Muscle layer of colon (tissue), 2 donors: ENCODE data around the gene TSSK3.

ENCODE experiments used
- H3K27ac ChIP-seq: one replicate; pipeline ENCODE4 v1.7.0; 2013; ENCODE audit warnings: low read depth, mild to moderate bottlenecking, low read length, moderate library complexity
- H3K27me3 ChIP-seq, 2 donors: one replicate each; pipeline ENCODE4 v1.7.0; 2013; ENCODE audit warnings: low read length in 2 of 2, mild to moderate bottlenecking in 2 of 2; ENCODE audit not compliant: insufficient read depth in 2 of 2, control insufficient read depth in 1 of 2
- H3K36me3 ChIP-seq: one replicate; pipeline ENCODE4 v1.7.0; 2013; ENCODE audit warnings: mild to moderate bottlenecking, low read length; ENCODE audit not compliant: insufficient read depth
- H3K4me1 ChIP-seq: one replicate; pipeline ENCODE4 v1.7.0; 2013; ENCODE audit warnings: mild to moderate bottlenecking, low read length; ENCODE audit not compliant: insufficient read depth
- H3K4me3 ChIP-seq, 2 donors: one replicate each; pipeline ENCODE4 v1.7.0; 2013; ENCODE audit warnings: low read length in 2 of 2, low read depth in 1 of 2, mild to moderate bottlenecking in 1 of 2, moderate library complexity in 1 of 2
- H3K9ac ChIP-seq: one replicate; pipeline ENCODE4 v1.7.0; 2013; ENCODE audit warnings: low read length
- H3K9me3 ChIP-seq: one replicate; pipeline ENCODE4 v1.7.0; 2013; ENCODE audit warnings: mild to moderate bottlenecking, low read length
- donor health status: abdominal sarcoma.
- donor health status: Adenocarcinoma of cecum.

TSSK3 gene

DNA sequence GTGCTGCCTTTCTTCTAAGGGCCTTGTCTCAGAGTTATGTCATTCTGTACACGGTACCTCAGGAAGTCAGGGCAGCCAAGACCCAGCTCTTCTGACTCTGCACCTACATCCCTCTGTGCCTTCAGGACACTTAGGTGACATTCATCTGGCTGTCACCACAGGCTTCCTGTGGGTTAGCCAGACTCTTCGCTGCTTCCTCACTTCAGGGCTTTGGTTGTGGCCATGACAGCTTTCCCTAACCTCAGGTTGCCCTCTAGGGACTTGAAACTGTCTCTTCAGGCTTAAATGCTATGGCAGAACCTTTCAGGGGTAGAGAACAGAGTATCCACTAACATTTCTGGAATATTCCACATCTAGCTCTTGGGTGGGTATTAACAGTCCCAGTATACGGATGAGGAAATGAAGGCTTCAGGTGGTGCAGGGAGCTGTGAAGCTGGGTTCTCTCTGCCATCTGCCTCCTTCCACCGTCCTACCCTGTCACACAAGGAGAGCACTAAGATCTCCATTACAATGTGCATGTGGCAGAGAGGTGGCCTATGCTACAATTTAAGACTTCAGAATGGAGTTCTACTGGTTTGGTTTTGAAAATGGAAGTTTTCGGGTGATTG is 9.9 kb downstream of the TSSK3 start:
- Histone ChIP-seq H3K36me3 (peaks cover 73% of the 10 kb centered on the region), H3K27ac (no peak overlapping the region), H3K4me3 (no peak overlapping the region), H3K9me3 (no peaks in the 10 kb centered on the region), H3K4me1 (no peaks in the 10 kb centered on the region), H3K9ac (no peak overlapping the region), H3K27me3 (no peaks in the 10 kb centered on the region)

DNA sequence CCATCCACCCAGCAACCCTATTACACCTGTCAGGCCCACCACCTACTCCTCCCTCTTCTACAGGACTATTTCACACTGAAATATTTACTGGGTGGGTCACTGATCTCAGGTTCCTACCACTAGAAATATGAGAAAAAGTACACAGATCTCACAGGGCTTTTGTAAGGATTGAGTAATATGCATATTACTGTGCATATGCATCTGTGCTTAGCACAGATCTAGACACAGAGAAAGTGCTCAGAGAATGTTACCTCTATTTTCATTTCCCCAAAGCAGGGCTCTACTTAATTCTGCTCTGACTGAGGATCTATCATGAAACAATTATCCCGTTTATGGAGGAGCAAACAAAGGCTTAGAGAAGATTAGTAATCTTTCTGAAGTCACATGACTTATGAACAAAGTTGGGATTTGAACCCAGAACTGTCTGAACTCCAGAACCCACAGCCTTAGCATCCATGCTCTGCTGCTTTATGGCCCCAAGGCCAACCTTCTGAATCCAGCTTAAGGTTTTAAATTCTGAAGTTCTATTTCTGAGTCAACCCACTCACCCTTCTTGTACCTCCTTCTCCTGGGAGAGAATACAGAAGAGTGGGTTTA is 11.8 kb downstream of the TSSK3 start:
- Histone ChIP-seq H3K27ac (no peak overlapping the region), H3K4me3 (no peak overlapping the region), H3K9me3 (no peaks in the 10 kb centered on the region), H3K27me3 (no peaks in the 10 kb centered on the region), H3K4me1 (no peaks in the 10 kb centered on the region), H3K9ac (no peak overlapping the region), H3K36me3 (peaks cover 77% of the 10 kb centered on the region)

DNA sequence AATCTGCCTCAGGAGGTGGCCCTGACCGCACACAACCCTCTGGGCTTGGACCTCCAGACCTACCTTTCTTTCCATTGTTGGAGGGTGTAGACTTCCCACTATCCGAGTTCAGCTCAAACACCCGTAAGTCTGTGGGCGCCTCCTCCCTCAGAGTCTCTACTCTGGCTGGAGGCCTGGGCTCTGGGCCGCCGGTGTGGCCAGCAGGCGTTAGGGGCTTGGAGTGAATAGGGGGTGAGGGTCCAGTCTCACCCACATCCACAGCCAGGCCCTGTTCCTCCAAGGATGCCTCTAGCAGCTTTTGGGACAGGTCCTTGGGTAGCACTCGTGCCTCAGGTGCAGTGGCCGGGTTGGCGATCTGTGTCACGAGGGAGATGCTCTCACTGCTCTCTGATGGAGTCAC is 13.9 kb downstream of the TSSK3 start:
- Histone ChIP-seq H3K36me3 (peaks cover 98% of the 10 kb centered on the region), H3K27me3 (no peaks in the 10 kb centered on the region), H3K4me1 (no peaks in the 10 kb centered on the region), H3K9ac (no peak overlapping the region), H3K4me3 (no peak overlapping the region), H3K27ac (no peak overlapping the region), H3K9me3 (no peaks in the 10 kb centered on the region)

DNA sequence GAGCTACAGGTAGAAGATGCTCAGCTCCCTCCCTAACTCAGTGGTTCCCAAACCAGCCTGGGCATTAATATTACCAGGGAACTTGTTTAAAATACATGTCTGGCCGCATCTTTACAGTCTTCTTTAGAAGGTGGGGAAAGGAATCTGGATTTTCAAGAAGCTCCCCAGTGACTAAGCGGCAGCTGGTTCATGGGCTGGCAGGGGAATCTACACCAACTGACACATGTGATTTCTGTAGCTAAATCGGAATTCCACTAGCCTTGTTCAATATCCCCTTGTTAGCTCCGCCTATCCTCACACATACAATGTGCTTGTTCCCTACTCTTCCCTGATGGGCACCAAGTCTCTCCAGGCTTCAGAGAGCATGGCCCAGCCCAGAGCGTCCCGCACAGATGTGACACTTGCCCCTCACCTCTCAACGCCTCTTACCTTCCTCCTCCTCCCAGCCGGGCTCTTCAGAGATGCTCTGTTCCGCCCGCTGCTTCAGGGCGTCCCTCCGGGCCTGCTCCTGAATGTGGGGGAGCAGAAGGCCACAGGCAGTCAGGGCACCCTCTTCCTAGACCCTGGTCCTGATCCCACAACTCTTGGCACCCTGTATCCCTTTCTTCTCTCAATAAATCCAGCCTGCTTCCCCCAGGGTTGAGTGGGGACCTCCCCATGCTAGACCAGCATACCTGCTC is 15.3 kb downstream of the TSSK3 start:
- Histone ChIP-seq H3K27me3 (no peaks in the 10 kb centered on the region), H3K36me3 (peaks cover 99% of the 10 kb centered on the region), H3K4me3 (no peak overlapping the region), H3K9me3 (no peaks in the 10 kb centered on the region), H3K9ac (no peak overlapping the region), H3K4me1 (no peaks in the 10 kb centered on the region), H3K27ac (no peak overlapping the region)

DNA sequence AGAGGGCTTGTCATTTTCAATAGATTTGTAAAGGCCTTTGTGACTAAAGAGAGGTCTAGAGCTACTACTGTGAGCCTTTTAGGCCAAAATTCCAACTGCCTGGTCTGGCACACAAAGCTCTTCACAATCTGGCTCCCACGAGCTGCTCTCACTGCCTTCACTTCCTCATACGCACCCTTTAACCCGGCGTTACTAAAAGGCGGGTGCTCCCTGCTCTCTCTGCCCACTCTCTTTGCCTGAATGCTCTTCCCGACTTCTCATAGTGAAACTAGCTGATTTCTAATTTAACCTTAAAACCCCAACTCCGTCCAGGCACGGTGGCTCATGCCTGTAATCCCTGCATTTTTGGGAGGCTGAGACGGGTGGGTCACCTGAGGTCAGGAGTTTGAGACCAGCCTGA is 17.7 kb downstream of the TSSK3 start:
- no peak overlapping the region for H3K4me3 ChIP-seq
- peaks cover 99% of the 10 kb centered on the region for H3K36me3 ChIP-seq
- H3K27me3 ChIP-seq, result no peaks in the 10 kb centered on the region
- H3K9ac ChIP-seq, result no peak overlapping the region
- no peaks in the 10 kb centered on the region for H3K9me3 ChIP-seq
- H3K27ac ChIP-seq, result no peak overlapping the region
- H3K4me1 ChIP-seq, result no peaks in the 10 kb centered on the region

DNA sequence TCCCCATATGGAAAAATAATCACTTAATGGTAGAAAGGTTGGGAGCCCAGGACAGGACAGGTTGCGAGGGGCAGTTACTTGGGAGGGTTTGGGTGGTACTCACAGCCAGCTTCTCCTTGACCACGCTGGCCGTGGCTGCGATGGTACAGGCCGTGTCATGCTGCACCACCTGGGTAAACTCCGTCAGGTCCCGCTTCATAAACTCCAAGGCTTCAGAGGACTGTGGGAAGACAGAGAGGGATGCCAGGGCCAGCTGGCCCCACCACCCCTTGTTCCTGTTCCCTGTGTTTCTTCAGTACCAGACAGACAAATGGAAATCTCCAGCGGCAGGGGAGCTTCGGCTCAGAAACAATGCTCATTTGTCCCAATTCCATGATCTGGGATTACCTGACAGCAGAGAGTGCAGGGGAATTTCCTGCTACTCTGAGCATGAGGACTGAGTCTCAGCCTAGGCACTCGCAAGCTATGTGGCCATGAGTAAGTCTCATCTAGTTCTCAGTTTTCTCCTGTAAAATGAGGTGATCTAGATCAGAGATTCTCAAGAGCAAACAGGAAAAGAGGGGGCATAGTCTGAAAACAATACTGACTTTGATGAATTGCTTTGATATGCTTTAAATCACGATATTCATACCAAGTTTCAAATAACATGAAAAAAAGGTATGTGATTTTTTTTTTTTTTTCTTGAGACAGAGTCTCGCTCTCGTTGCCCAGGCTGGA is 24.5 kb downstream of the TSSK3 start:
- H3K4me3 ChIP-seq, result no peak overlapping the region
- peaks cover 16% of the 10 kb centered on the region for H3K4me1 ChIP-seq
- H3K36me3 ChIP-seq, result peaks cover 77% of the 10 kb centered on the region
- no peak overlapping the region for H3K27ac ChIP-seq
- H3K27me3 ChIP-seq, result no peaks in the 10 kb centered on the region
- H3K9me3 ChIP-seq, result no peaks in the 10 kb centered on the region
- H3K9ac ChIP-seq, result no peak overlapping the region

DNA sequence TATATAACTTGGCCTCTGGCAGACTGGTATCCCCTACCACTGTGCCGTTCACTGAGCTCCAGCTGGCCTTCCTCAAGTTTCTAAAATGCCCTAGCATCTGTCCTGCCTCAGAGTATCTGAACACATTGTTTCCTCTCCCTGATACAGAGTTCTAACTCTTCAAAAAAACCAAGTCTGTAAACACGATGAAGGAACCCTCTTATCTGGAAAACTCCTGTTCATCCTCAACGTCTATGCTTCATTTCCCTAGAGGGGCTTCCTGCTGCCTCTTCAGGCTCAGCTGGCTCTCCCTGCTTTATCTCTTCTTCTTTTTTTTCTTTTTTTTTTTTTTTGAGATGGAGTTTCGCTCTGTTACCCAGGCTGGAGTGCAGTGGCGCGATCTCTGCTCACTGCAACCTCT is 26.3 kb downstream of the TSSK3 start:
- Histone ChIP-seq H3K36me3 (peaks cover 60% of the 10 kb centered on the region), H3K9me3 (no peaks in the 10 kb centered on the region), H3K4me3 (no peak overlapping the region), H3K9ac (no peak overlapping the region), H3K27me3 (no peaks in the 10 kb centered on the region), H3K27ac (no peak overlapping the region), H3K4me1 (peaks cover 31% of the 10 kb centered on the region)

DNA sequence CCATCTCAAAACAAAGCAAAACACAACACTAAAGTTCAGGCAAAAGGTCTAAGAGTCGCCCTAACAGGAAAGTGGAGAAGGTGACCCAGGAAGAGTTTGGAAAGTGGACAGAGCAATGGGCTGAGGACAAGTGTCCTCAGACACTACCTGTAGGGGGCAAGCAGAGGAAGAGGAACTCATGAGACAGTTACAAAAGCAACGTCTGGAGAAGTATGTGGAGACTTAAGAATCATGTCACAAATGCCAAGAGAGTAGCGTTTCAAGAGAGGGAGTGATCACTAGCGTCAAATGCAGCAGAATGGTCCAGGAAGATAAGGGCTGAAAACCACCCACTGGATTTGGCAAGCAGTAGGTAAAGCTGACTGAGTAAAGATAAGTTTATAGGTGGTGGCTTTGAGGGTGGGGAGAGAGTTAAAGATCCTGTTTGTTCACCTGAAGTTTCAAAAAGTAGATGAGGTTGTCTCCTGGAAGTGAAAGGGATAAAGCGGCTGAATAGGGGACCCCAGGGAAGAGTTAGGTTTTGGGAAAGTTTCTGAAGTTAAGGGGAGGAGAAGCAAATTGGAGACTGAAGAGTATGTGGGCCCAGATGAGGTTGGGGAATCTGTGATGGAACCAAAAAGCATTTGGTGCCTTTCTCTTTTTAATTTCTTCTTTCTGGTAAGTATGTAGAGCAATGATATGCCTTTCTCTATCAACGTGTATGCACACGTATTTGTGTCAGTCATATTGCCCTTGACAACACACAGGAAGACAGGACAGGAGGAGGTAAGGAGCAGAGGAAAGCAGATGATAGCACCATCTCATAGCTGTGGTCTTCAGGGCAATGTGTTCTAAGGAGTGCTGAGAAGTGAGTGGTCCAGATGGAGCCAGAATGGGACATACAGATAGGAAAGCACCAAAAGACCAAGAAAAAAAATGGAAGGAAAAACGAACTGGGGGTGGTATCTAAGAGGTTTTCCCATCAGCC is 28.8 kb downstream of the TSSK3 start:
- Histone ChIP-seq H3K27me3 (no peaks in the 10 kb centered on the region), H3K27ac (no peak overlapping the region), H3K36me3 (peaks cover 38% of the 10 kb centered on the region), H3K9me3 (no peaks in the 10 kb centered on the region), H3K4me1 (peaks cover 33% of the 10 kb centered on the region), H3K9ac (no peak overlapping the region), H3K4me3 (no peak overlapping the region)

DNA sequence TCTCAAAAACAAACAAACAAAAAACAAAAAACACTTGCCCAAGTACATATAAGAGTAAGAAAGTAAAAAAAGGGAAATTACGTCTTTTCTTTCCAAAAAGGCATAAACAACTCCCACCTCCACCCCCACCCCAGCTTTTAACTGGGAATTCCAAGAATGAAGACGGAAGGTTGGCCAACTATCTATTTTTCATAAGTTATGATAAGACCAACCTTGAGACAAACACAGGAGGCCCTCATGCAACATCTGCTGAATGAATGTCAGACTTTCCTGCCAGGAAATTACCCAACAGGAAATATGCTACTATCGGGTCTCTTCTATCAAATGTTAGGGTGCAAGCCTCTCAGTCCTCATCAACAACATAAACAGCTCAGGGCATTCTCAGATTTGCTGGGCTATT is 30.0 kb downstream of the TSSK3 start:
- peaks cover 33% of the 10 kb centered on the region for H3K4me1 ChIP-seq
- peaks cover 29% of the 10 kb centered on the region for H3K36me3 ChIP-seq
- H3K27me3 ChIP-seq, result no peaks in the 10 kb centered on the region
- no peaks in the 10 kb centered on the region for H3K9me3 ChIP-seq
- no peak overlapping the region for H3K4me3 ChIP-seq
- no peak overlapping the region for H3K27ac ChIP-seq
- no peak overlapping the region for H3K9ac ChIP-seq

DNA sequence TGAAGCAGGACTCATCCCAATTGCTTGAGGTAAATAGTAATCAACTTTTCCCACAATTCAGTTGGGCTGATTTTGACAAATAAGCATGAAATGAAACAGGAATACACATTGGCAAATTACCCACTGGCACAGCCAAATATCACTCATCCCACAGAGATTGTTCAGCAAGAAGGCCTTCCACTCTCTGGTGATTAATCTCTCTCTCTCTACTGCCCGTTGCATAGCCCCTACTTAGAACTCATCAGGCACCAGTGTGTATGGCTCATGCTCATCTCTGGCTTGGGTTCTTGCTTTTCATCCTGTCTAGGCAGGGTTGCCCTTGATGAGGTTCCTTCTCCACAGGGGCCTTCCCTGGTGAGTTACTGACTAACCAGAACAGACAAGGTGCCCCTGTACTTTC is 30.8 kb downstream of the TSSK3 start:
- Histone ChIP-seq H3K27ac (peak overlapping the region; percentile 92), H3K4me1 (peaks cover 33% of the 10 kb centered on the region), H3K4me3 (peak overlapping the region in 1 of 2 donors; percentile 99), H3K9me3 (no peaks in the 10 kb centered on the region), H3K27me3 (no peaks in the 10 kb centered on the region), H3K36me3 (peaks cover 22% of the 10 kb centered on the region), H3K9ac (peak overlapping the region; percentile 98)

DNA sequence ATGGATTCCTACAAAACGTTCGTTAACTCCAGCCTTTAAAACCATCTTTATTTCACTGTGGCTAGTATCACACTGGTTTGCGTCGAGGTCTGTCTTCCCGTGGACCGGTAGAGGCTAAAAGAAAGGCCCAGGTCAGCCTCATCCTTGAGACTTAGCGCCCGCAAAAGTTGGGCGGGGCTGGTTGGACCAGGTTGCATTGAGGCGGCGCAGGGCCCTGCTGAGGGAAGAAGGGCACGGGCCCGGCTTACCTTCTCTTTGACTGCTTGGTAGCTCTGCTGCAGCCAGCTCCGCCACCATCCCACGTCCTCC is 31.4 kb downstream of the TSSK3 start:
- Histone ChIP-seq H3K9ac (peak overlapping the region; percentile 98), H3K4me1 (peaks cover 33% of the 10 kb centered on the region), H3K27ac (peak overlapping the region; percentile 92), H3K36me3 (peaks cover 22% of the 10 kb centered on the region), H3K9me3 (no peaks in the 10 kb centered on the region), H3K4me3 (peak overlapping the region; percentile 91 to 99), H3K27me3 (no peaks in the 10 kb centered on the region)
